ENCODE data around the gene PPFIBP1.
"Not testable (repeated sequence)": the region's sequence is repeated elsewhere in the genome, so short reads cannot be mapped to it uniquely, and the experiment has no call there.

The PPFIBP1 gene

DNA sequence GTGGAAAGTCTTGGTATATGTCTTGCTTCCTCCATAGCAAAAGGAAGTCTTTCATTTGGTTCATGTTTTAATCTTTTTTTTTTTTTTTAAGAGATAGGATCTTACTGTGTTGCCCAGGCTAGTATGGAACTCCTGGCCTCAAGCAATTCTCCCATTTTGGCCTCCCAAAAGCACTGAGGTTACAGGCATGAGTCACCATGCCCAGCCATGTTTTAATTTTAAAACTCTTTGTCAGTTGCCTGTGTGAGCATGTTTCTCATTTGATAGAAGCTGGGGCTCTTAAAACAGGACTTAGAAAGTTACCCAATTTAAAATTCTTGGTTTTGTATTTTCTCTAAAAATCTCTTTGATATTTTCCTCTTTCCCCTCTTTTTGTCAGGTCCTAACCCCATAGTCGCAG is 127.2 kb downstream of the PPFIBP1 start:
- no peak overlapping the region for H3K4me3 ChIP-seq (ENCODE audit: low read depth, low read length)

GRCh38 chr12:27652174-27652763 is 128.3 kb downstream of the PPFIBP1 start:
- H3K4me3 ChIP-seq (ENCODE audit: low read depth, low read length), result no peak overlapping the region

DNA sequence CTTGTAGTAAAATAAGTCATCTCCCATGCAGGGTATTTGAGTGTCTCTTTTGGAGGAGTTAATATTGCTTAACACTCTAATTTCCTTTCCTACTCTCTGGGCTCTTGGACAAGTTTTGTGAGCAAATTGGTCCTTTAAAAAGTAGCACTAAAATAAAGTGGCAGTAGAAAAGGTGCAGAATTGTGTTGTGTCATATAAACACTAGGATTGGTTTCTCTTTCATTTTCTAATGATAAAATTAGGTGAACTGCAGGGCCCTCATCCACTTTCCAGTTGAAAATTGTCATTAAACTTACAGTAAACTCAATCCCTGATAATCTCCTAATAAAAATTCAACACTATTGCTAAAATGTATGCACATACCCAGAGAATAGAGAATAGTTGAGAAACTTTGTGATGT is 129.7 kb downstream of the PPFIBP1 start:
- no peak overlapping the region for H3K4me3 ChIP-seq (ENCODE audit: low read depth, low read length)

DNA sequence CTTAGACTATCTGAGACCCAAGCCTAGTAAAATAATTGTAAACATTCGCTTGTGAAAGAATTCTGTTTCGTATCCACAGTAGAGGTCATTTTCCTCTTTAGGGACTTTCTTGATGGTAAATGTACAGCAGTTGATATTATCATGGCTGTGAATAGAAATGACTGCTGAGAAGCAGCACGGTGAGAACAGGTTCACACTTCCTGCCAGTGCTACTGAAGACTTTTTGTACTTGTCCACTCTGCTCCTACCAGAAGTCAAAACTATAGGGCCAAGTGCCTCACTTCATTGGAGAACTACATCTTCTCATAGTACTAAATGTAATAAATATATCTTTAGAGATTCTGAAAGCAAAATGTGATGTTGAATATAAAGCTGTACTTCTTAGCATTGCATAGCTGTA is 131.5 kb downstream of the PPFIBP1 start:
- not testable (repeated sequence) for H3K4me3 ChIP-seq (ENCODE audit: low read depth, low read length)

DNA sequence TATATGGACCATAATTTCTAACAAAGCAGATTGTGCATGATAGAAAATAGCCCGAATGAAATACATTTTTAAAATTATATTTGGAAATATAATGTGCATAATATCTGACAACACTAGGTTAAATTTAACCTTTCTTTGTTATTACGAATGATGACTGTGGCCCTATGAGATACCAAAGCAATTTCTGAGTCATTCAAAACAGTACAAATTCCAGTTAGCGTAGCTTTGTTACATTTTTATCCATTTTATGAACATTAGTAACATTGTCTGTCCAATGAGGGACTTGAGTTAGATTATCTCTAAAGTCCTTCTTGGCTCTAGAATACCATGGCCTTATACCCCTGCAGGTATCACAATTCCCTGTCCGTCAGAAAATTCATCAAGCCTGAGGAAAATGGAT is 133.3 kb downstream of the PPFIBP1 start:
- H3K4me3 ChIP-seq (ENCODE audit: low read depth, low read length), result no peak overlapping the region

- H3K4me3 ChIP-seq (ENCODE audit: low read depth, low read length), result no peak overlapping the region
Measured at GRCh38 chr12:27665704-27666103, 141.7 kb downstream of the PPFIBP1 start.

DNA sequence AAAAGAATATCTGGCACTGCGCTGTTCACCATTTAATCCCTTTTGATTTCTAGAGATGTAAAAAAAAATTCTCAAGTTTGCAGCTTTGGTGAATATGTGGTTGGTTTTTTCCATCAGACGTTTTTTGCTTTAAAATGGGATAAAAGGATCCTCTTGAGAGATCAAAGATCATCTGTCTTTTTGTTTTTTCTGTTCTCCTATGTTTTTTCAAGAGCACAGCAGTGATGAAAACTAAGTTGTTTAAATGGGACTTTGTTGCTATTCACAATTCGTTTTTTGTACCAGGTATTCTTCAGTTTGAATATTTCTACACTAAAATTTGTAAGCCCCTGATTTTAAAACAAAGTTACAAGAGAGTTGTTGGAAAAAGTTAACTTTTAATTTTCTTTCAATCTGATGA is 142.5 kb downstream of the PPFIBP1 start:
- H3K4me3 ChIP-seq (ENCODE audit: low read depth, low read length), result no peak overlapping the region

GRCh38 chr12:27667540-27667939 is 143.5 kb downstream of the PPFIBP1 start:
- no peak overlapping the region for H3K4me3 ChIP-seq (ENCODE audit: low read depth, low read length)

- no peak overlapping the region for H3K4me3 ChIP-seq (ENCODE audit: low read depth, low read length)
Measured at GRCh38 chr12:27672051-27672450, 148.0 kb downstream of the PPFIBP1 start.

GRCh38 chr12:27672643-27673042 is 148.6 kb downstream of the PPFIBP1 start:
- H3K4me3 ChIP-seq (ENCODE audit: low read depth, low read length), result no peak overlapping the region

DNA sequence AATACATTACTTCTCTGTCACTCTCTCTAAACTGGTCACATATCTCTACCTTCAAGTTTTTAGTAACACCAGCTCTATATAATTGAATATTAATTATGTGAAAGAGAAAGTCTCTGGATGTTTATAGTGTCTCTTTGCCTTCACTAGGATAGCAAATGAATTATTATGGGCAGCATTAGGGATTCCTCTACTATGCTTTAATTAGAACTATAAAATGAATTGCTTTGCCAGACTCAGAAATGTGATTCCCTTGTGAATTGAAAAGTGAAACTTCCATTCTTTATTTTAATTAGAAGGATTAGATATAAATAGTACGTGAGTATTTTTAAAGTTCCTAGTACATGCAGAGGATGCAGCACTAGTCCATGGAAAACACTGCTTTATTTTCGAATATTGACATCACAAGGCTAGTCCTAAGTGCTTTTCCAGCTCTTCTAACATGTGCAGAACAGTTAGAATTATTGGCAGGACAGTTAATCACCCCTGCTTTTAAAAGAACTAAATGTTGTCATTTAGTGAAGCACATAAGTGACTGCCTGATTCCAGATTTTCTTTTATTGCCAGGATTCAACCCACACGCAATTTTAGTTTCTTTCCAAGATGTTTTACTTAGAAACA is 149.2 kb downstream of the PPFIBP1 start:
- H3K4me3 ChIP-seq (ENCODE audit: low read depth, low read length), result no peak overlapping the region

DNA sequence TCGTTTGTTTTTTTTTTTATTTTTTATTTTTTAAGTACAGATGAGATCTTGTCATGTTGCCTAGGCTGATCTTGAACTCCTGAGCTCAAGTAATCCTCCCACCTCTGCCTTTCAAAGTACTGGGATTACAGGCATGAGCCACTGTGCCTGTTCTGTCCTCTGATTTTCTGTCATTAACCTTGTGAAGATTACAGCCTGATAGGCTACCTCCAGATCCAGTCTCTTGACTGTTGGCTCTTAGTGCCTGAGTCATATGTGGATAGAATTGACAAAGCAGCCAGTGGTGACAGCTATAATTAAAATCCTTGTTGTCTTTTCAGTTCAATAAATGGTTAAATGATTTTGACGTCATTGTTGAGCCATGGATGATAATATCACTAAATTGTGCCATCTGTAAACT is 151.0 kb downstream of the PPFIBP1 start:
- no peak overlapping the region for H3K4me3 ChIP-seq (ENCODE audit: low read depth, low read length)

GRCh38 chr12:27680619-27681018 is 156.6 kb downstream of the PPFIBP1 start:
- no peak overlapping the region for H3K4me3 ChIP-seq (ENCODE audit: low read depth, low read length)

GRCh38 chr12:27682534-27682933 is 158.5 kb downstream of the PPFIBP1 start:
- no peak overlapping the region for H3K4me3 ChIP-seq (ENCODE audit: low read depth, low read length)

DNA sequence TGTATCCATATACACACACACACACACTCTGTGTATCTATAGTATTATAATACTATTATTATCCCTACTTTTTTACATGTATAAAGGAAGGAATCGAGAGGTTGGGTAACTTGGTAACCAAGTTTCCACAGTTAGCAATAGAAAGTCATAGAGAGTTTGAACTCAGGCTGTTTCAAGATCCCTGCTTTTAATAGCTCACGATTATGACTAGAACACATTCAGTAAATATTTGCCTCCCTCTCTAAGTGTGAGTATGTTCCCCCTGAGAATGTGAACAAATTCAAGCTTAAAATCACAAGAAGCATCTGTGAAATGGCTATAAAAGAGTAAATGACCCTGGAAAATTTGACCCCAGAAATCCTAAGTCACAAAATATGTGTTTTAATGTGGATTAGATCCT is 161.3 kb downstream of the PPFIBP1 start:
- no peak overlapping the region for H3K4me3 ChIP-seq (ENCODE audit: low read depth, low read length)

DNA sequence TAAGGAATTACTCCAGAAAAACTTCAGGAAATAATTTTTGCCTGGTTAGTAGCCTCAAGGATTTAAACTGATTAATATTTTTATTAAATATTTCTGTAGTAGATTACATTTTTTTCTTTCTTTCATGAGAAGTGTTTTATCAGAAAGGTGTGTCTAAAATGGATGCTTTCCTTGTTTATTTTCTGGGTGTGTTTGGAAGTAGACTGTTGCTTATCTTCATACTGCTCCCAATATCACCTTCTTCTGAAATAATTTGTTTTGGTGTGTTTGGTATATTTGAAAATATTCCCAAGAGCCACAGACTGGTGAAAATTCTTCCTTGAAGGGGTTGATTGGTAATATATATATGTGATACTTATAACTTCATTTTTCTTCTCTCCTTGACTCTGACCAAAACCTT is 162.1 kb downstream of the PPFIBP1 start:
- no peak overlapping the region for H3K4me3 ChIP-seq (ENCODE audit: low read depth, low read length)

DNA sequence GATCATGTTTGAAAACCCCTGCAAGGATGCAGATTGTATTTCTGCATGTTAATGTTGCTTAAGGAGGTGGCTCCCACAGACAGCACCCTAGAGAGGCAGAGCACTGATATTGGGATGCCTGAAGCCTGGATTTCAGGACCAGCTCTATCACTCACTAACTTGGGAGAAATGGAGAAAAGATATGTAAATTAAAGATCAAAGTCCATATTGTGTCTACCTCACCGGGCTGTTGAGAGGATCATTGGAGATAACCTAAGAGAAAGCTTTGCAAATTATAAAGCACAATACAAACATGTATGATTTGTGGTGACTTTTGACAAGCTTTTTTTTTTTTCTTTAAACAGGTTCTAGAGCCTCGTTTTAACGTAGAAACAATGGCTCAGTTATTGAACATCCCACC is 164.7 kb downstream of the PPFIBP1 start:
- H3K4me3 ChIP-seq (ENCODE audit: low read depth, low read length), result no peak overlapping the region

GRCh38 chr12:27689558-27690180 is 165.7 kb downstream of the PPFIBP1 start:
- no peak overlapping the region for H3K4me3 ChIP-seq (ENCODE audit: low read depth, low read length)

GRCh38 chr12:27693403-27693802 is 169.4 kb downstream of the PPFIBP1 start:
- H3K4me3 ChIP-seq (ENCODE audit: low read depth, low read length), result no peak overlapping the region

DNA sequence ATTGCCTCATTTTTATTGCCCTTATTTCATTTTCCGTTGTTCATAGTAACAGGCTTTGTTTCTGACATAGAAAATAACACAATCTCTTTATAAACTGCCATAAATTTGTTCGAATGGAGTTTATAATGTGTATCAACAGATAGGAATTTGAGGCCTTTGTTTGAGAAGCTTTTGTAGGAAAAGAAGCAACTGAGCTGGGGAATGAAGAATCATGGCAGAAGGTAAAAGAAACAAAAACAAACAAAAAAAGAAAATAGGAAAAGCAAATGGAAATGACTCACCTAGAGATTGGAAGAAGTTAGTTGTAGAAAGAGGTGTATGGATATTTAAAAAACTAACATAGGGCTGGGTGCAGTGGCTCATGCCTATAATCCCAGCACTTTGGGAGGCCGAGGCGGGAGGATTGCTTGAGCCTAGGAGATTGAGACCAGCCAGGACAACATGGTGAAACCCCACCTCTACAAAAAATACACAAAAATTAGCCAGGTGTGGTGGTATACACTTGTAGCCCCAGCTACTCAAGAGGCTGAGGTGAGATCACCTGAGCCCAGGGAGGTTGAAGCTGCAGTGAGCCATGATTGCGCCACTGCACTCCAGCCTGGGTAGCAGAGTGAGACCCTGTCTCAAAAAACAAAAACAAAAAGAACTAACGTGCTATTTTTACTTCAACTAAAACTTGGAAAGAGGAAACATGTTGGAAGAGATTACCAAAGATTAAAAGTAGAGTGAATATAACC is 171.7 kb downstream of the PPFIBP1 start:
- no peak overlapping the region for H3K4me3 ChIP-seq (ENCODE audit: low read depth, low read length)

DNA sequence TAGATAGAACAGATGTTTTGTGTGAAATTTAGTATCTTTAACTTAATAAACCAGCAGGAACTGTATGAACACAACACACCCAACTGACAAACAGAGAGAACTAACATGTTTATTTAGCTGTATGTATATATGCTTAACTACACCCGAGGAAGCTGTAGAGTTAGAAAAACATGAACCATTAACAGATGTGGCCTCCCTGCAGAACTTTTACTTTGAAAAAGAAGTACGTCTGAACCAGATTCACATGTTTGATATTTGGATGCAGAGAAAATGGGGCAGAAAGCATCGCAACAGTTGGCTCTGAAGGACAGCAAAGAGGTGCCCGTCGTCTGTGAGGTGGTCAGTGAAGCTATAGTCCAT is 172.3 kb downstream of the PPFIBP1 start, which contains the start of gene REP15:
Gene REP15, plus strand, starts transcription at position 155 of the 360 bp plus-strand sequence. Its CDS starts 116 bp downstream, at position 271.
- no peak within 1 kb of the TSS for H3K4me3 ChIP-seq (ENCODE audit: low read depth, low read length)

Data from iPS-11a (cell line).